GM12864 (cell line): ENCODE data around the gene TEAD1.

ENCODE experiments used
- DNase-seq: peaks from one replicate; pipeline ENCODE4 v3.0.0-alpha.2; 2011; ENCODE audit warnings: low read depth
- H3K4me3 ChIP-seq: 2 replicates; pipeline ENCODE4 v1.5.1; 2011; ENCODE audit warnings: mild to moderate bottlenecking, low read depth, low read length, control low read depth
- CTCF ChIP-seq: IDR thresholded peaks from 2 replicates; pipeline ENCODE4 v1.5.1; 2011; ENCODE audit warnings: low read depth, mild to moderate bottlenecking, moderate library complexity, low read length, control low read depth, inconsistent platforms; ENCODE audit errors: missing control alignments

TEAD1 gene

DNA sequence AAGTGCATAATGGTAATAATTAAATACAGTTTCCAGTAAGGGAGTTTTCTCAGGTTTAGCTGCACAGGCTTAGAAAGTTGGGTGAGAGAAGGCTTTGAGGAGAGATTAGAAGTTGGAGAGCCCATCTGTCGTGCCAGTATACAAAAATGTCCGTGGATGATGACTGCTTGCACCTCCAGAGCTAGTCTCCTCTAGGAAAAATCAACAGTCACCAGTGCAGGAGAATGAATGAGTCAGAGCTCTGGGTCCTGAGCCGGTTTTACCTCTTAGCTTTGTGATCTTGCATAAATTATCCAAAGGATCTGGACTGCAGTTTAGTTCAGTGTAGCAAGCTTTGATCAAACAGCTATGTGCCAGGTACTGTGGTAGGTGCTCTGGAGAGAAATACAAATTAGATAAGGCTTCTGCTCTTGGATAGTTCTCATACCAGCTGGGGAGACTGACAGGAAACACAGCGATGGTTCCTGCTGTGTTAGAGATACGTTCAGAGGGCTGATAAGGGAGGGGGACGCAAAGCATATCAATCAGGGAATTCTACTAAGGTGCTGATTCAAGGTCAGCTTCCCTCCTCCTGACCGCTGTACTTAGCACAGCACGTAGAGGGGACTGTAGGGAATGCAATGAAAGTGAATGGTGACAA is 125.9 kb downstream of the TEAD1 start:
- no peak for DNase-seq
- no peak overlapping the region for H3K4me3 ChIP-seq

DNA sequence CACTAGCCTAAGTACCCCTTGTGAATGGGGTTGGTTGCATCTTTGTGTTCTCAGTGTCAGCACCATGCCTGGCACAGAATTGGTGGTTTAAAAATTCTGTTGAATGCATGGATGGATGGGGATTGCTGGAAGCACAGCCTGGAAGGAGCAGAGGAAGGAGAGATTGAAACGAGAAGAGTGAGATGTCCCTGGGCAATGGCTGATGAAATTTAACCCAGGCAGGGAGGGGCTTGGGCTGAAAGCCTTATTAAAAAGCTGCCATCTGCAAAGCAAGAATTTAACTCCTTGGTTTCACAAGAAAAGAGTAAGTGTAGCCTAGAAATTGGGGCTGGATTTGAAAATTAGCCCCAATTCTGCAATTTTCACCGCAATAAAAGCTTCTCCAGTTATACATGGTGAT is 126.7 kb downstream of the TEAD1 start:
- TF ChIP-seq CTCF, result no peak
- H3K4me3 ChIP-seq, result no peak overlapping the region
- no peak for DNase-seq

More for the DNA sequence above, 125.9 kb downstream of the TEAD1 start:
- no peak for TF ChIP-seq CTCF

GRCh38 chr11:12801976-12802375 is 127.8 kb downstream of the TEAD1 start:
- TF ChIP-seq CTCF, result no peak
- no peak overlapping the region for H3K4me3 ChIP-seq
- DNase-seq, result no peak

DNA sequence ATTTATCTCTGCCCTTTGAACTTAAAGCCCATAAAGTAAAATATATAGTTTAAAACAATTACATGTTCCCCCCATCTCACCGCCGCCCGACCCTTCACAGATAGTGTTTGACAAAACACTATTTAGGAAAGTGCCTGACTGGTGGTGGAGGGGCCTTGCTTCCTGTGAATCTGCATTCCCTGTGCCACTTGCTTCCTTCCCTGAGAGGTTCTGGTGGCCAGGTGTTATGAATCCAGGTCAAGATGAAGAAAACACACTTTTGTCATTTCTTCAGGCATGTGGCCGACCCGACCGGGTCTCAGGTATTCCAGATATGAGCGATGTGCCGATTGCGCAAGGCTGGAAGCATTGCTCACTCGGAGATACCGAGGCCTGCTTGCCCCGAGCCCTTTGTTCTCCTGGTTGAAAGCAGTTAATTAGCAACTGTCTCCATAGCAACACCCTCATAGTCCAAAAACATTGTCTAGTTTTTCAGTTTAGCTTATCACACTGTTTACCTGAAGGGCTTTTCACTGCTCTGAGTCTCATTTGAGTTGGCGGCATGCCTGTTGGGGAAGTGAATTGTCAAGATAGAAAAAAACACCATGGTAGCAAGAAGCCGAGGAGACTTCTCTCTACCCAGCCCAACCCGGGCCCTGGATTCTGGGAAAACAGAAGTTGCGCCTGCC is 128.3 kb downstream of the TEAD1 start:
- no peak for TF ChIP-seq CTCF
- no peak for DNase-seq
- no peak overlapping the region for H3K4me3 ChIP-seq

DNA sequence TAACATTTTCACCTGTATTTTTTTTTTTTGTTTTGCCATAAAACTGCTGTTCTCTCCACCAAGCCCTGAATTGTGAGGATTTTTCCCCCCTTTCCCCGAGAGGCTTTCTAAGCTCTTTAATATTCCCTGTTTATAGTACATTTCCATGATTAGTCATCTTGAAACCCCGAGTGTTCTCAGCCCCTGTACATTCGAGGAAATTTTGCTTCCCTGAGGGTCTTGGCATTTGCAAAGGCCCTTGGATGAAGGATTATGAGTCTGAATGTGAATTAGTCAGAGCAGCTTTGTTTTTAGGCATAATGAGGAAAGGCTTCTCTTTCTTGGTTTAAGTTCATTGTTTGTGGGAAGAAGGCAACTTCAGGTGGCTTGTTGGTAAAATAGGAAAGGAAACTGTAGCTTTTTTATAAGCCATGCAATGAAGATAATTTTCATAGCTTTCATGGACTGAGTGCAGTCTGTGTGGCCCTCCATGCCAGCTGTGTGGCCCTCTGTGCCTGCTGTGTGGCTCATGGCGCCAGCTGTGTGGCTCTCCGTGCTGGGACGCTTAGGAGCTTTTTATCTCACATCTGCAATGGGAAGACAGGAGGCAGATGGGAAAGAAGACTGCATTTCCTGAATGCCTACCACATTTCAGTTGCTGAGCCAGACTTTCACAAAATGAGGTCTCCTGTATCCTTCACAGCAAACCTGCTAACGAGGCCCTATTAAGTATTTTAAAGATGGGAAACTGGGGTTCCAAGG is 129.0 kb downstream of the TEAD1 start:
- DNase-seq, result no peak
- TF ChIP-seq CTCF, result no peak
- no peak overlapping the region for H3K4me3 ChIP-seq

DNA sequence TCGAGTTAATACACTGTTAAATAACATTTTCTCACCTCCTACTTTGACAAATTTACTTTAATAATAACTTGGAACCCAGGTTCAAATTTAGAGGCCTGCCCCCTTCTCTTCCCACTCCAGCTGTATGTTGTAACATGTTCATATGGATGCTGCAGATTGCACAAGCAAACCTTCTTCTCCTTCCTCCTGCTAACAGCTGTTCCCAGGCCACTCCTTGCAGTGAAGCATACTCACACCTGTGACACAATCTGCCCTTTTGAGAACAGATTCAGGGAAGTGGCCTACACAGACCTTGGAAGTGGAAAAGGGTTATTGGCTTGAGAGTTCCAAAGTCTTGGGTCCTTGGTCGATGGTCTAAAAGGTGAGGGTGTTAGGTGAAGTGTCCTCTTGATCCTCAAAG is 131.9 kb downstream of the TEAD1 start:
- H3K4me3 ChIP-seq, result no peak overlapping the region
- TF ChIP-seq CTCF, result no peak
- DNase-seq, result no peak
